Mucosa of descending colon (tissue), 3 donors: ENCODE measurements around the gene IBTK. TPM values are rescaled to one million over a fixed set of nuclear protein-coding genes. Genes with fewer than 3 reads are reported as not detected.

Source experiments
- ATAC-seq: fragments of 200-7000 bp; cut with Tn5 transposase; one replicate; pipeline ENCODE4 v1.9.1; 2020; ENCODE audit warnings: mild to moderate bottlenecking, moderate library complexity
- DNase-seq, 3 donors: peaks; one replicate each; pipeline ENCODE4 v3.0.0-alpha.2; 2020
- H3K36me3 ChIP-seq: fragments of 200-600 bp; one replicate; pipeline ENCODE4 v1.8.0; 2021; ENCODE audit warnings: low read depth, mild to moderate bottlenecking
- H3K4me1 ChIP-seq: fragments of 200-600 bp; one replicate; pipeline ENCODE4 v1.8.0; 2021; ENCODE audit warnings: low read depth, mild to moderate bottlenecking
- H3K4me3 ChIP-seq: fragments of 200-600 bp; one replicate; pipeline ENCODE4 v1.8.0; 2021; ENCODE audit warnings: mild to moderate bottlenecking
- H3K9me3 ChIP-seq: fragments of 200-600 bp; one replicate; pipeline ENCODE4 v1.8.0; 2021; ENCODE audit warnings: mild to moderate bottlenecking
- CTCF ChIP-seq: fragments of 200-600 bp; IDR thresholded peaks from one replicate; pipeline ENCODE4 v1.8.0; 2022; ENCODE audit warnings: antibody characterized with exemption, mild to moderate bottlenecking
- intact Hi-C, 2 donors: fragments of 100-400 bp; cut with DNase I in 1 of 2; cut with micrococcal nuclease in 1 of 2; formaldehyde crosslinking; loops; one replicate each; pipeline versions ENCODE4 v1.11.0 to v1.11.1; 2022; cut with DNase I, micrococcal nuclease
- total RNA-seq, 3 donors: library from RNA; stranded (reverse); fragmentation: NEBNext Ultra II Directional in 2 of 3; extraction: Animal tissue kit (Norgen Biotek cat#: 25700) in 2 of 3; gene quantifications; one replicate each; pipeline versions ENCODE4 v1.2.1 to v1.2.4, GENCODE V29; 2021 to 2023
- donor health status: DM: no; HTN: no; CAD: no; lungs with moderate emphysema.
- donor health status: DM: no; HTN: no; CAD: no.
- donor health status: DM: no; HTN: yes; CAD: no.

IBTK gene
- total RNA-seq, 3 donors from 2014 or later, result 30.6 to 42.9 (median 32.8) TPM

DNA sequence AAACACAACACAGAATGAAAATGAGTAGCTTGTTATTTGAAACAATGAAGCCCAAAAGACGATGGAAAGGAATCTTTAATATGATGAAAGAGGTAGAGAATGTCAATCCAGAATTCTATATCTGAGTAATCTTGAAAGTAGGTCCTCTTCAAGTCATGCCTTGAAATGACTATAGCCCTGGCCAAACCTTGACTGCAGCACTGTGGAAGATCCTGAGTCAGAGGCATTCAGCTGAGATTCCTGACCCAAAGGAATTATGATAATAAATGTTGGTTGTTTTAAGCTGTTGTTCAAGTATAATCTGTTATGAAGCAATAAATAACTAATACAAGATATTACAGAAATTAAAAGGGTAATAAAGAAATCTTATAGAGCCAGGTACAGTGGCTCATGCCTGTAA, 64.8 kb downstream of the IBTK start:
- no peak for TF ChIP-seq CTCF
- no peaks in the 10 kb centered on the region for H3K36me3 ChIP-seq

GRCh38 chr6:82179415-82179814, 68.1 kb downstream of the IBTK start:
- no peak for DNase-seq
- intact Hi-C loops, result no loop called here
- no peak for TF ChIP-seq CTCF
- Histone ChIP-seq H3K4me1 (no peaks in the 10 kb centered on the region), H3K36me3 (no peaks in the 10 kb centered on the region), H3K4me3 (no peak overlapping the region), H3K9me3 (no peaks in the 10 kb centered on the region)
- peak; percentile 54 for ATAC-seq

More for the DNA sequence above, 64.8 kb downstream of the IBTK start:
- no peak for DNase-seq
- intact Hi-C loops, result no loop called here
- Histone ChIP-seq H3K4me1 (no peaks in the 10 kb centered on the region), H3K9me3 (no peaks in the 10 kb centered on the region), H3K4me3 (no peak overlapping the region)
- ATAC-seq, result no peak

DNA sequence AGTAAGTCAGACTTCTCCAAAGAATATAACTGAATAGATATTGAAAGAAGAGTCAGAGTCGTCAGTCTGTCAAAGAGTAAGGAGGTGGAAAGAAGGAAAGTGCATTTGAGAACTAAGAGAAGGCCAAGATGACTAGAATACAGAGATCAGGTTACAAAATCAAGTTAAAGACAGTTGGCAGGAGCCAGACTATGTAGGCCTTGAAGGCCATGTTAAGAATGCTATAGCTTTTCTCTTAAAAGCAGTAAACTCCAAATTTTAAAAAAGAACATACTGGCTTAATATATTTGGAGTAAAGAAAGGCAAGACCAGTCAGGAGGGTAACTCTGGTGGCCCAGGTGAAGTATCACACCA, 68.8 kb downstream of the IBTK start:
- no peaks in the 10 kb centered on the region for H3K4me1 ChIP-seq
- no peaks in the 10 kb centered on the region for H3K9me3 ChIP-seq
- intact Hi-C loops, result no loop called here
- DNase-seq (no peak), ATAC-seq (no peak)
- no peak for TF ChIP-seq CTCF
- no peaks in the 10 kb centered on the region for H3K36me3 ChIP-seq
- no peak overlapping the region for H3K4me3 ChIP-seq

DNA sequence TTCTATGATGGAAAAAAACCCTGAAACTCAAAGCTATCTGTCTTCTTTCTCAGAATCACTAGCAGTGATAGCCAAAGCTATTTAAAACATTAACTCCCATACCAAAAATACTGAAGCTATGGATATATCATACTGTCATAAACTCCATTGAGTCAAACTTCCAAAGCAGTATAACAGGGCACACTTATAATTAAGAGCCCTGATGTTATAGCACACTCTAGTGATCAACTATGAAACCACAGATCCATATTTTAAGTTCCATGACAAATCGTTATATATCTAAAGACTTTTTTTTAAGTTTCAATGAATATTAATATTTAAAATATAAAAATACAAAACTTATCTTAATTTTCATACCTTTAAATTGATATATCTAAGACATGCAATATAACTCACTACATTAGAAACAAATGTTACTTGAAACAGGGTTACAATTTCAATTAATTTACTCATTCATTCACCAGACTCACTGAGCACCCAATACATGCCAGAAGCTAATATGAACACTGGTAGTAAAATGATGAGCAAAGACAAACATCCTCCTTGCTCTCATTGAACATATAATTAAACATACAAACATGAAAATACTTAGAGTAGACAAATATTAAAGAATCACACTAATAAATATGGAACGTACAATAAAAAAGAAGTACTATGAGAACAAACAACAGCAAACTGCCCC, 69.3 kb downstream of the IBTK start:
- intact Hi-C loops, result no loop called here
- H3K36me3 ChIP-seq, result no peaks in the 10 kb centered on the region
- TF ChIP-seq CTCF, result no peak
- H3K4me1 ChIP-seq, result no peaks in the 10 kb centered on the region
- H3K4me3 ChIP-seq, result no peak overlapping the region
- no peaks in the 10 kb centered on the region for H3K9me3 ChIP-seq
- DNase-seq, result no peak
- ATAC-seq, result peak; percentile 51

DNA sequence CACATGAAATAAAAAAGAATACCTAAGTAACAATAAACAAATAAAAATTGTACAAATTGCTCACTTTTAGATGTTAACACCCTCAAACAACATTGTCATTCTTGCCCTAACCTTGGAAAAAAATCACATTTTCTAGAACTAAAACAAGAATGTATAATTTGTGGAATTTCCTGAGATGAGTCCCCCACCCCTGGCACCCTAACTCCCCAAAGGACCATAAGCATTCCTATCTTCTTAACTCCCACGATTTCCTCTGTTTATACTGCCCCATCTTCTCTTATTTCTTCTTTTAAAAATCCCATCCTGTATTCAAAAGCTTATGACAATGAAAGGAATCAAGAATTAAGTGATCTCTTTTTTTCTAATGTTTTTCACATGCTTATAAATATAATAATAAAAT, 70.9 kb downstream of the IBTK start:
- ATAC-seq (no peak), DNase-seq (no peak)
- H3K4me3 ChIP-seq, result no peak overlapping the region
- H3K36me3 ChIP-seq, result no peaks in the 10 kb centered on the region
- intact Hi-C loops, result no loop called here
- TF ChIP-seq CTCF, result no peak
- H3K9me3 ChIP-seq, result no peaks in the 10 kb centered on the region
- H3K4me1 ChIP-seq, result no peaks in the 10 kb centered on the region

DNA sequence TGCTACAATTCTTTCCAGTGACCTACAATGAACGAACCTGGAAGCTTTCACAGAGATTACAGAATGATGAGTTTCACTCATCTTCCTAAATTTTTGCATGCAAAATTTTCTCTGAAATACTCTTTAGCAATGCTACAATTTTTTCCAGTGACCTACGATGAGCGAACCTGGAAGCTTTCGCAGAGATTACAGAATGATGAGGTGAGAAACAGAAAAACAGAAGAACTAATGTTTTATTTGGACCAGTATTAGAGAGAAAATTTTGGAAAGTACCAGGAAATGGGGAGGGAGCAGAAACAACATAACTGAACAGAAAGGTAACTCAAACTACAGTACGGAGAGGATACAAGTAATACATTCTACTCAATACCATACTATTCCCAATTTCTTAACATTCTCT, 75.0 kb downstream of the IBTK start:
- Histone ChIP-seq H3K4me1 (no peaks in the 10 kb centered on the region), H3K36me3 (no peaks in the 10 kb centered on the region), H3K4me3 (no peak overlapping the region), H3K9me3 (no peaks in the 10 kb centered on the region)
- TF ChIP-seq CTCF, result no peak
- ATAC-seq (no peak), DNase-seq (no peak)
- intact Hi-C loops, result no loop called here
